HepG2 (cell line): Measurements from ENCODE around the gene PFDN1. TPM values are rescaled to one million over a fixed set of nuclear protein-coding genes. Genes with fewer than 3 reads are reported as not detected.

Experiments
- ERF ChIP-seq: IDR thresholded peaks from 2 replicates; pipeline ENCODE4 v1.6.1; 2018; ENCODE audit warnings: missing biosample characterization, missing genetic modification reagents
- GATAD2A ChIP-seq: IDR thresholded peaks from 2 replicates; pipeline ENCODE4 v1.6.1; 2016
- GTF2F1 ChIP-seq: fragments of 150-350 bp; IDR thresholded peaks from 2 replicates; pipeline ENCODE4 v1.6.1; 2014; ENCODE audit warnings: low read length
- PRPF4 ChIP-seq: fragments of 200-400 bp; formaldehyde crosslinking; IDR thresholded peaks from 2 replicates; pipeline ENCODE4 v1.6.1; 2016; ENCODE audit warnings: low read length, low read depth; ENCODE audit not compliant: poor library complexity, severe bottlenecking
- SMAD3 ChIP-seq: sonication (generic); formaldehyde crosslinking; IDR thresholded peaks from 2 replicates; pipeline ENCODE4 v1.4.0; 2020; ENCODE audit warnings: missing genetic modification reagents
- SMAD9 ChIP-seq: sonication (generic); formaldehyde crosslinking; IDR thresholded peaks from 2 replicates; pipeline ENCODE4 v1.5.1; 2020; ENCODE audit warnings: mild to moderate bottlenecking, missing genetic modification reagents
- SNAPC2 ChIP-seq: sonication (generic); formaldehyde crosslinking; IDR thresholded peaks from 2 replicates; pipeline ENCODE4 v1.8.1; 2022; ENCODE audit warnings: mild to moderate bottlenecking, missing genetic modification reagents
- SRSF1 ChIP-seq: fragments of 200-400 bp; formaldehyde crosslinking; optimal IDR thresholded peaks from 2 replicates; pipeline ENCODE3; 2017; ENCODE audit warnings: mild to moderate bottlenecking, low read depth, low read length, moderate library complexity
- TCF7 ChIP-seq: sonication (generic); IDR thresholded peaks from 2 replicates; pipeline ENCODE4 v1.6.1; 2016; ENCODE audit warnings: antibody characterized with exemption, low read depth
- ZNF296 ChIP-seq: sonication (generic); formaldehyde crosslinking; conservative IDR thresholded peaks from 2 replicates; pipeline ENCODE4 v1.5.0; 2020; ENCODE audit warnings: mild to moderate bottlenecking, missing genetic modification reagents
- ZNF567 ChIP-seq: sonication (generic); formaldehyde crosslinking; IDR thresholded peaks from 2 replicates; pipeline ENCODE4 v1.8.1; 2023; ENCODE audit warnings: mild to moderate bottlenecking, missing genetic modification reagents, borderline replicate concordance
- ZNF644 ChIP-seq: IDR thresholded peaks from 2 replicates; pipeline ENCODE4 v1.6.1; 2016; ENCODE audit warnings: low read depth
- ZNF713 ChIP-seq: sonication (generic); formaldehyde crosslinking; IDR thresholded peaks from 2 replicates; pipeline ENCODE4 v1.4.0; 2020; ENCODE audit warnings: mild to moderate bottlenecking, missing genetic modification reagents
- ZNF761 ChIP-seq: sonication (generic); formaldehyde crosslinking; conservative IDR thresholded peaks from 2 replicates; pipeline ENCODE4 v1.4.0; 2020; ENCODE audit warnings: mild to moderate bottlenecking, missing genetic modification reagents
- ZNF773 ChIP-seq: sonication (generic); formaldehyde crosslinking; IDR thresholded peaks from 2 replicates; pipeline ENCODE4 v1.4.0; 2020; ENCODE audit warnings: missing genetic modification reagents, borderline replicate concordance
- polyA plus RNA-seq, 8 experiments: library from polyadenylated mRNA; depleted of rRNA in 3 of 8; stranded (reverse) in 7 of 8; unstranded in 1 of 8; fragments of >200 nt; fragmentation: Illumina TruSeq in 4 of 8; extraction: Trizol in 4 of 8; gene quantifications; 2 replicates each; pipeline versions ENCODE4 v1.2.1 to v1.2.3, GENCODE V29; 2011 to 2016; ENCODE audit warnings: low read depth in 4 of 8, missing spikeins in 1 of 8, mixed read lengths in 1 of 8; ENCODE audit not compliant: insufficient read depth in 1 of 8
- total RNA-seq, 5 experiments: library from RNA; depleted of rRNA; stranded (reverse); fragments of >200 nt; fragmentation: Illumina TruSeq; extraction: Trizol; gene quantifications; 2 replicates each; pipeline ENCODE4 v1.2.3, GENCODE V29; 2016; ENCODE audit warnings: low read depth in 1 of 5
- TF ChIP-seq, protein P1 (sequence below): fragments of 450-650 bp; IDR thresholded peaks from 2 replicates; pipeline ENCODE4 v1.6.1; 2016
- TF ChIP-seq, protein P2 (sequence below): sonication (generic); formaldehyde crosslinking; conservative IDR thresholded peaks from 2 replicates; pipeline ENCODE4 v1.4.0; 2020; ENCODE audit warnings: mild to moderate bottlenecking, missing genetic modification reagents, moderate library complexity
- TF ChIP-seq, protein P3 (sequence below): sonication (generic); formaldehyde crosslinking; IDR thresholded peaks from 2 replicates; pipeline ENCODE4 v1.4.0; 2020; ENCODE audit warnings: missing genetic modification reagents
- TF ChIP-seq, protein P4 (sequence below): sonication (generic); formaldehyde crosslinking; IDR thresholded peaks from 2 replicates; pipeline ENCODE4 v1.5.1; 2020; ENCODE audit warnings: missing genetic modification reagents, mild to moderate bottlenecking, borderline replicate concordance
- TF ChIP-seq, protein P5 (sequence below): fragments of 450-650 bp; IDR thresholded peaks from 2 replicates; pipeline ENCODE4 v1.6.1; 2017; ENCODE audit warnings: mild to moderate bottlenecking

PFDN1 gene
- total and polyA plus RNA-seq, 2 of the 13 experiments (the other 11 are each of a cell fraction or from before 2014, with no cell fraction given), result 67.2 to 70.8 TPM

DNA sequence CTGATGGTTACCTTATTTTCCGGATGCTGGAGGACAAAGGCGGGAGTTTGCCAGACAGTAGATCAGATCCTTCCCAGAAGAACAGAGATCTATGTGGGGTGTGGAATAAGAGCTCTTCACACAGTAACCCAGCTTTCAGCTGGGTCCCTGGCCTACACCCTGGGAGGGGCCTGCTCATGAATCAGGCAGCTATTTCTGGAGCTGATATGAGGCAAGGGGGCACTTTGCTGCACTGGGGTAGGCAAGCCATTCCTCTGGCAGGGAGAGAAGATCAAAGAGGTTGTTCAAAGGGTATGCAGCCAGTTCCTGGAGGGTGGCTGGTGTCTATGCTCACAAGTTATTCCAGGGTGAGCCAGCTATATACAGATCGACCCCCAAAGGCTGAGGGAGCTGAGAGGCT lies 79.3 kb downstream of the PFDN1 start (continued):
- TF ChIP-seq, protein P1, sequence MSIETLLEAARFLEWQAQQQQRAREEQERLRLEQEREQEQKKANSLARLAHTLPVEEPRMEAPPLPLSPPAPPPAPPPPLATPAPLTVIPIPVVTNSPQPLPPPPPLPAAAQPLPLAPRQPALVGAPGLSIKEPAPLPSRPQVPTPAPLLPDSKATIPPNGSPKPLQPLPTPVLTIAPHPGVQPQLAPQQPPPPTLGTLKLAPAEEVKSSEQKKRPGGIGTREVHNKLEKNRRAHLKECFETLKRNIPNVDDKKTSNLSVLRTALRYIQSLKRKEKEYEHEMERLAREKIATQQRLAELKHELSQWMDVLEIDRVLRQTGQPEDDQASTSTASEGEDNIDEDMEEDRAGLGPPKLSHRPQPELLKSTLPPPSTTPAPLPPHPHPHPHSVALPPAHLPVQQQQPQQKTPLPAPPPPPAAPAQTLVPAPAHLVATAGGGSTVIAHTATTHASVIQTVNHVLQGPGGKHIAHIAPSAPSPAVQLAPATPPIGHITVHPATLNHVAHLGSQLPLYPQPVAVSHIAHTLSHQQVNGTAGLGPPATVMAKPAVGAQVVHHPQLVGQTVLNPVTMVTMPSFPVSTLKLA, result no peak
- TF ChIP-seq, protein P2, sequence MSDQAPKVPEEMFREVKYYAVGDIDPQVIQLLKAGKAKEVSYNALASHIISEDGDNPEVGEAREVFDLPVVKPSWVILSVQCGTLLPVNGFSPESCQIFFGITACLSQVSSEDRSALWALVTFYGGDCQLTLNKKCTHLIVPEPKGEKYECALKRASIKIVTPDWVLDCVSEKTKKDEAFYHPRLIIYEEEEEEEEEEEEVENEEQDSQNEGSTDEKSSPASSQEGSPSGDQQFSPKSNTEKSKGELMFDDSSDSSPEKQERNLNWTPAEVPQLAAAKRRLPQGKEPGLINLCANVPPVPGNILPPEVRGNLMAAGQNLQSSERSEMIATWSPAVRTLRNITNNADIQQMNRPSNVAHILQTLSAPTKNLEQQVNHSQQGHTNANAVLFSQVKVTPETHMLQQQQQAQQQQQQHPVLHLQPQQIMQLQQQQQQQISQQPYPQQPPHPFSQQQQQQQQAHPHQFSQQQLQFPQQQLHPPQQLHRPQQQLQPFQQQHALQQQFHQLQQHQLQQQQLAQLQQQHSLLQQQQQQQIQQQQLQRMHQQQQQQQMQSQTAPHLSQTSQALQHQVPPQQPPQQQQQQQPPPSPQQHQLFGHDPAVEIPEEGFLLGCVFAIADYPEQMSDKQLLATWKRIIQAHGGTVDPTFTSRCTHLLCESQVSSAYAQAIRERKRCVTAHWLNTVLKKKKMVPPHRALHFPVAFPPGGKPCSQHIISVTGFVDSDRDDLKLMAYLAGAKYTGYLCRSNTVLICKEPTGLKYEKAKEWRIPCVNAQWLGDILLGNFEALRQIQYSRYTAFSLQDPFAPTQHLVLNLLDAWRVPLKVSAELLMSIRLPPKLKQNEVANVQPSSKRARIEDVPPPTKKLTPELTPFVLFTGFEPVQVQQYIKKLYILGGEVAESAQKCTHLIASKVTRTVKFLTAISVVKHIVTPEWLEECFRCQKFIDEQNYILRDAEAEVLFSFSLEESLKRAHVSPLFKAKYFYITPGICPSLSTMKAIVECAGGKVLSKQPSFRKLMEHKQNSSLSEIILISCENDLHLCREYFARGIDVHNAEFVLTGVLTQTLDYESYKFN (CRISPR knock-in tag), result 0 out of 2 replicates have a peak, but pooled peaks have one; percentile 15
- no peak for TF ChIP-seq ZNF567
- TF ChIP-seq ZNF713, result no peak
- TF ChIP-seq, protein P3, sequence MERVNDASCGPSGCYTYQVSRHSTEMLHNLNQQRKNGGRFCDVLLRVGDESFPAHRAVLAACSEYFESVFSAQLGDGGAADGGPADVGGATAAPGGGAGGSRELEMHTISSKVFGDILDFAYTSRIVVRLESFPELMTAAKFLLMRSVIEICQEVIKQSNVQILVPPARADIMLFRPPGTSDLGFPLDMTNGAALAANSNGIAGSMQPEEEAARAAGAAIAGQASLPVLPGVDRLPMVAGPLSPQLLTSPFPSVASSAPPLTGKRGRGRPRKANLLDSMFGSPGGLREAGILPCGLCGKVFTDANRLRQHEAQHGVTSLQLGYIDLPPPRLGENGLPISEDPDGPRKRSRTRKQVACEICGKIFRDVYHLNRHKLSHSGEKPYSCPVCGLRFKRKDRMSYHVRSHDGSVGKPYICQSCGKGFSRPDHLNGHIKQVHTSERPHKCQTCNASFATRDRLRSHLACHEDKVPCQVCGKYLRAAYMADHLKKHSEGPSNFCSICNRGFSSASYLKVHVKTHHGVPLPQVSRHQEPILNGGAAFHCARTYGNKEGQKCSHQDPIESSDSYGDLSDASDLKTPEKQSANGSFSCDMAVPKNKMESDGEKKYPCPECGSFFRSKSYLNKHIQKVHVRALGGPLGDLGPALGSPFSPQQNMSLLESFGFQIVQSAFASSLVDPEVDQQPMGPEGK (CRISPR knock-in tag), result peak; percentile 60
- TF ChIP-seq ZNF761 (CRISPR knock-in tag), result no peak
- no peak for TF ChIP-seq ZNF773 (CRISPR knock-in tag)
- TF ChIP-seq, protein P4, sequence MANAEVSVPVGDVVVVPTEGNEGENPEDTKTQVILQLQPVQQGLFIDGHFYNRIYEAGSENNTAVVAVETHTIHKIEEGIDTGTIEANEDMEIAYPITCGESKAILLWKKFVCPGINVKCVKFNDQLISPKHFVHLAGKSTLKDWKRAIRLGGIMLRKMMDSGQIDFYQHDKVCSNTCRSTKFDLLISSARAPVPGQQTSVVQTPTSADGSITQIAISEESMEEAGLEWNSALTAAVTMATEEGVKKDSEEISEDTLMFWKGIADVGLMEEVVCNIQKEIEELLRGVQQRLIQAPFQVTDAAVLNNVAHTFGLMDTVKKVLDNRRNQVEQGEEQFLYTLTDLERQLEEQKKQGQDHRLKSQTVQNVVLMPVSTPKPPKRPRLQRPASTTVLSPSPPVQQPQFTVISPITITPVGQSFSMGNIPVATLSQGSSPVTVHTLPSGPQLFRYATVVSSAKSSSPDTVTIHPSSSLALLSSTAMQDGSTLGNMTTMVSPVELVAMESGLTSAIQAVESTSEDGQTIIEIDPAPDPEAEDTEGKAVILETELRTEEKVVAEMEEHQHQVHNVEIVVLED (CRISPR knock-in tag), result no peak
- no peak for TF ChIP-seq SRSF1
- no peak for TF ChIP-seq ZNF644 (CRISPR knock-in tag)
- TF ChIP-seq SMAD3 (CRISPR knock-in tag), result no peak
- peak; percentile 59; the same call in 1 of the 2 replicates for TF ChIP-seq TCF7
- TF ChIP-seq SNAPC2 (CRISPR knock-in tag), result no peak
- TF ChIP-seq SMAD9, result no peak
- TF ChIP-seq, protein P5, sequence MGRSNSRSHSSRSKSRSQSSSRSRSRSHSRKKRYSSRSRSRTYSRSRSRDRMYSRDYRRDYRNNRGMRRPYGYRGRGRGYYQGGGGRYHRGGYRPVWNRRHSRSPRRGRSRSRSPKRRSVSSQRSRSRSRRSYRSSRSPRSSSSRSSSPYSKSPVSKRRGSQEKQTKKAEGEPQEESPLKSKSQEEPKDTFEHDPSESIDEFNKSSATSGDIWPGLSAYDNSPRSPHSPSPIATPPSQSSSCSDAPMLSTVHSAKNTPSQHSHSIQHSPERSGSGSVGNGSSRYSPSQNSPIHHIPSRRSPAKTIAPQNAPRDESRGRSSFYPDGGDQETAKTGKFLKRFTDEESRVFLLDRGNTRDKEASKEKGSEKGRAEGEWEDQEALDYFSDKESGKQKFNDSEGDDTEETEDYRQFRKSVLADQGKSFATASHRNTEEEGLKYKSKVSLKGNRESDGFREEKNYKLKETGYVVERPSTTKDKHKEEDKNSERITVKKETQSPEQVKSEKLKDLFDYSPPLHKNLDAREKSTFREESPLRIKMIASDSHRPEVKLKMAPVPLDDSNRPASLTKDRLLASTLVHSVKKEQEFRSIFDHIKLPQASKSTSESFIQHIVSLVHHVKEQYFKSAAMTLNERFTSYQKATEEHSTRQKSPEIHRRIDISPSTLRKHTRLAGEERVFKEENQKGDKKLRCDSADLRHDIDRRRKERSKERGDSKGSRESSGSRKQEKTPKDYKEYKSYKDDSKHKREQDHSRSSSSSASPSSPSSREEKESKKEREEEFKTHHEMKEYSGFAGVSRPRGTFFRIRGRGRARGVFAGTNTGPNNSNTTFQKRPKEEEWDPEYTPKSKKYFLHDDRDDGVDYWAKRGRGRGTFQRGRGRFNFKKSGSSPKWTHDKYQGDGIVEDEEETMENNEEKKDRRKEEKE, result no peak
- TF ChIP-seq PRPF4, result no peak
- TF ChIP-seq ERF (CRISPR knock-in tag), result no peak
- 0 out of 2 replicates have a peak, but pooled peaks have one; percentile 42 for TF ChIP-seq GATAD2A (CRISPR knock-in tag)
- TF ChIP-seq ZNF296 (CRISPR knock-in tag), result no peak
- TF ChIP-seq GTF2F1, result no peak
